GM12878 (cell line): ENCODE results near the gene SPATA32. TPM values are rescaled to one million over a fixed set of nuclear protein-coding genes. Genes with fewer than 3 reads are reported as not detected.
A peak's percentile ranks its signal among the peaks of the same experiment; 100 is the strongest.

ENCODE experiments used
- CEBPZ ChIP-seq: fragments of 150-350 bp; IDR thresholded peaks from 2 replicates; pipeline ENCODE4 v1.6.1; 2016; ENCODE audit warnings: low read depth, low read length
- IRF4 ChIP-seq: IDR thresholded peaks from 2 replicates; pipeline ENCODE4 v1.6.1; 2011; ENCODE audit warnings: low read depth, low read length
- MTA2 ChIP-seq: fragments of 450-650 bp; IDR thresholded peaks from 2 replicates; pipeline ENCODE4 v1.6.1; 2016; ENCODE audit warnings: low read depth, mild to moderate bottlenecking, moderate library complexity
- NR2C2 ChIP-seq: IDR thresholded peaks from 2 replicates; pipeline ENCODE4 v1.6.1; 2011; ENCODE audit warnings: borderline replicate concordance, low read depth; ENCODE audit not compliant: control insufficient read depth, insufficient read length
- PAX5 ChIP-seq: IDR thresholded peaks from 2 replicates; pipeline ENCODE4 v1.6.1; 2011; ENCODE audit warnings: low read depth, low read length, borderline replicate concordance
- RCOR1 ChIP-seq: conservative IDR thresholded peaks from 2 replicates; pipeline ENCODE4 v1.6.1; 2012; ENCODE audit warnings: low read depth, low read length, improper control_type of control experiment
- RELB ChIP-seq: fragments of 450-650 bp; IDR thresholded peaks from 2 replicates; pipeline ENCODE4 v1.6.1; 2017; ENCODE audit warnings: low read depth, mild to moderate bottlenecking, moderate library complexity
- SP1 ChIP-seq: IDR thresholded peaks from one replicate; pipeline ENCODE4 v1.6.1; 2011; ENCODE audit warnings: low read depth, low read length
- SUPT20H ChIP-seq: IDR thresholded peaks from 2 replicates; pipeline ENCODE4 v1.6.1; 2011; ENCODE audit warnings: low read depth, mild to moderate bottlenecking, low read length, moderate library complexity, borderline replicate concordance; ENCODE audit not compliant: control insufficient read depth
- TCF12 ChIP-seq: IDR thresholded peaks from 2 replicates; pipeline ENCODE4 v1.6.1; 2011; ENCODE audit warnings: low read depth, mild to moderate bottlenecking, low read length
- TCF7 ChIP-seq: IDR thresholded peaks from 2 replicates; pipeline ENCODE4 v1.6.1; 2014; ENCODE audit warnings: antibody characterized with exemption, borderline replicate concordance
- YBX1 ChIP-seq: fragments of 450-650 bp; IDR thresholded peaks from 2 replicates; pipeline ENCODE4 v1.6.1; 2016; ENCODE audit warnings: antibody characterized with exemption
- YY1 ChIP-seq: IDR thresholded peaks from 2 replicates; pipeline ENCODE4 v1.6.1; 2011; ENCODE audit warnings: low read depth, mild to moderate bottlenecking, low read length
- ZBTB11 ChIP-seq: fragments of 450-650 bp; formaldehyde crosslinking; IDR thresholded peaks from 2 replicates; pipeline ENCODE4 v1.5.0; 2022; ENCODE audit warnings: mild to moderate bottlenecking, missing genetic modification characterization
- ZNF217 ChIP-seq: fragments of 450-650 bp; IDR thresholded peaks from 2 replicates; pipeline ENCODE4 v1.6.1; 2017; ENCODE audit warnings: antibody characterized with exemption, mild to moderate bottlenecking
- ZNF687 ChIP-seq: fragments of 450-650 bp; IDR thresholded peaks from 2 replicates; pipeline ENCODE4 v1.6.1; 2017; ENCODE audit warnings: mild to moderate bottlenecking, moderate library complexity
- ZSCAN29 ChIP-seq: fragments of 450-650 bp; IDR thresholded peaks from 2 replicates; pipeline ENCODE4 v1.6.1; 2017; ENCODE audit warnings: mild to moderate bottlenecking, moderate library complexity
- polyA plus RNA-seq, 11 experiments: library from polyadenylated mRNA; depleted of rRNA in 4 of 11; unstranded in 6 of 11; stranded (reverse) in 5 of 11; fragments of >200 nt; fragmentation: Nextera tagmentation in 4 of 11; fragmentation: Illumina TruSeq in 1 of 11; extraction: Ambion mirVana in 4 of 11; extraction: Trizol in 1 of 11; gene quantifications; 1 replicate in 1 of 11; 2 replicates in 10 of 11; pipeline versions ENCODE4 v1.2.1 to v1.2.3, GENCODE V29; 2011 to 2016; ENCODE audit warnings: inconsistent platforms in 2 of 11, missing spikeins in 2 of 11, low read depth in 1 of 11
- total RNA-seq, 4 experiments: library from RNA; depleted of rRNA in 3 of 4; stranded (reverse); fragments of >200 nt in 3 of 4; fragmentation: Illumina TruSeq in 1 of 4; extraction: Trizol in 1 of 4; gene quantifications; 2 replicates each; pipeline versions ENCODE4 v1.2.1 to v1.2.3, GENCODE V29; 2013 to 2021

SPATA32 gene
- total and polyA plus RNA-seq, 10 of the 15 experiments (the other 5 are each of a cell fraction or from before 2014, with no cell fraction given) = 0.03 to 0.35 (median 0.11) TPM; not detected in 3

GRCh38 chr17:45227101-45227925 lies 34.6 kb downstream of the SPATA32 start (continued):
- no peak for TF ChIP-seq ZNF687
- no peak for TF ChIP-seq NR2C2
- TF ChIP-seq YY1 = no peak
- peak; percentile 63 for TF ChIP-seq SP1
- peak; percentile 82 for TF ChIP-seq IRF4
- no peak for TF ChIP-seq PAX5
- peak; percentile 65; the same call in 1 of the 2 replicates for TF ChIP-seq MTA2
- 0 out of 2 replicates have a peak, but pooled peaks have one; percentile 62 for TF ChIP-seq ZNF217
- peak; percentile 37; the same call in 1 of the 2 replicates for TF ChIP-seq RELB
- no peak for TF ChIP-seq ZBTB11
- 0 out of 2 replicates have a peak, but pooled peaks have one; percentile 25 for TF ChIP-seq RCOR1
- no peak for TF ChIP-seq ZSCAN29
- peak; percentile 89 for TF ChIP-seq TCF12
- no peak for TF ChIP-seq CEBPZ
- TF ChIP-seq TCF7 = no peak
- TF ChIP-seq YBX1 = no peak
- TF ChIP-seq SUPT20H = no peak
